Measurements from ENCODE around the gene PXYLP1.

Gene PXYLP1

DNA sequence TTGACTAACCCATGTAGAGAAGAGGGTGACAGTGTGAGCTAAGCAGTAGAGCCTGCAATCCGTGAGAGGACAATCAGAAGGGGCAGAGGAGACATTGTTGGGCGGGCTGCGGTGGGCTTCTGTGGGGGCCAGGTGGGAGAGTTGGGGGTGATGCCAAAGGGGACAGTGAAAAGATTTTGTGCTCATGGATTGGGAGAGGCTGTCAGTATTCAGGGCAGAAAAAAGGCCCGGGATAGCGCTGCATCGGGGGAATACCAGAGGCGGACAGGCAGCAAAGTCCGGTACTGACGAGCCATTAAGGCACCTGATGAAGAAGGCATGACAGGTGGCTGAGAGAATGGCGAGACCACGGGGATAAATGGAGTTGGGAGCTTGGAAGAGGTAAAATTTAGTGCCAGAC, 1.3 kb upstream of the PXYLP1 start:
- DNase-seq = no peak

GRCh38 chr3:141231952-141232823, 563 bp downstream of the PXYLP1 start:
- no peak for DNase-seq

GRCh38 chr3:141233457-141234161, 2.0 kb downstream of the PXYLP1 start:
- no peak for DNase-seq

DNA sequence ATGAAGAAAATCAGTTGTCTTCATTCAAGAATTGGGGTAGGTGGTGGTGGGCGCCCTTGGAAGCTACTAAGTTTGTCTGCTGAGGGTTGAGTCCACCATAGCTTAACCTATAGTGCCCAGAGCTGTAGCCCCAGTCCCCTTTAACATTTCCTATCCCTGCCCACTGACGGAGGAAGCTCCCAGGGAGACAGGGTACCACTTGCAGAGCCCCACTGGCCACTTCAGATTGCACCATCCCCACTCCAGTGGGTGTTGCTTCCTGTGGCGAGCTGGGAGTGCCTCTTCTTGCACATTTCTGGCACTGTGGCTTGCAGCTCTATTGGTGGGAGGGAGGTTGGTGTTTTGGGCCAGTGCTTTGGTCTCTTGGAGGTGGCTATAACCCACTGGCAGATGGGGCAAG, 2.7 kb downstream of the PXYLP1 start:
- no peak for DNase-seq

DNA sequence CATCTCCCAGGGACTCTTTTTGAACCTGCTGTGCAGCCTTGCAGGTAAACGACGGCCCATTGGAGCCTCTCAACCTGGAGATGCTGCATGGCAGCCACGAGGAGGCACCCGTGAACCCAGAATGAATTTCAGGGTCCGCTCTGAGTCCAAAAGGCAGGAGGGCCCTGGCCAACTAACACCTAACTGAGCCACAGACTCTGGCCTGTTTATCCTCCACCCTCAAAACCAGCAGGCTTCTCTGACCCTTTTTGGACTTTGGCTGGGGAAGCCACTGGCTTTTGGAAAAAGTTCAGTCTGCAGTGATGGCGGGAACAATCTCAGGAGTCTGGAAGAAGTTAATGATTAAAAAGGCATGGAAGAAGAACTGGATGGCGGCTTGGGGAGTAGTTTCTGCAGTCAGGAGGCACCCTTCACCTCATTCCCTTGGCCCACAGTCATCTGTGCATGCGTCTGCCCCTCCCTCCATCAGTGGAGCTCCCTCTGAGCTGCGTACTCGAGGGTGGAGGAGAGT, 4.1 kb downstream of the PXYLP1 start:
- no peak for DNase-seq

DNA sequence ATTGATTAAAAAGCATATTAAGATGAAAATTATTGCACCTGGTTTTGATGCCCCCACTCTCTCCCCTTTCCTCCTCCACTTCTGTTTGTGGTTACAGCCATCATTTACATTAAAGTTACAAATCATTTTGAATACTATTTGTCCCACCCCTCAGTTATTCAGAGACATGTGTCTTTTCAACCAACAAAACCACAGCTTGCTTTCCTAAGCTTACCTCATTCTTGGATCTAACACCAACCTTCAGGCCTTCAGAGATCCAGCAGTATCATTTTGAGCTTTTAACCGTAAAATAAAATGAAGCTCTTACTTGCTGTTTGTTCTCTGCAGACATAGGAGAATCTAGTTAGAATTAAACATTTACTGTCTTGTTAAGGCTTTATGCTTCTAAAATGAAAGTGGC, 4.7 kb downstream of the PXYLP1 start:
- no peak for DNase-seq

DNA sequence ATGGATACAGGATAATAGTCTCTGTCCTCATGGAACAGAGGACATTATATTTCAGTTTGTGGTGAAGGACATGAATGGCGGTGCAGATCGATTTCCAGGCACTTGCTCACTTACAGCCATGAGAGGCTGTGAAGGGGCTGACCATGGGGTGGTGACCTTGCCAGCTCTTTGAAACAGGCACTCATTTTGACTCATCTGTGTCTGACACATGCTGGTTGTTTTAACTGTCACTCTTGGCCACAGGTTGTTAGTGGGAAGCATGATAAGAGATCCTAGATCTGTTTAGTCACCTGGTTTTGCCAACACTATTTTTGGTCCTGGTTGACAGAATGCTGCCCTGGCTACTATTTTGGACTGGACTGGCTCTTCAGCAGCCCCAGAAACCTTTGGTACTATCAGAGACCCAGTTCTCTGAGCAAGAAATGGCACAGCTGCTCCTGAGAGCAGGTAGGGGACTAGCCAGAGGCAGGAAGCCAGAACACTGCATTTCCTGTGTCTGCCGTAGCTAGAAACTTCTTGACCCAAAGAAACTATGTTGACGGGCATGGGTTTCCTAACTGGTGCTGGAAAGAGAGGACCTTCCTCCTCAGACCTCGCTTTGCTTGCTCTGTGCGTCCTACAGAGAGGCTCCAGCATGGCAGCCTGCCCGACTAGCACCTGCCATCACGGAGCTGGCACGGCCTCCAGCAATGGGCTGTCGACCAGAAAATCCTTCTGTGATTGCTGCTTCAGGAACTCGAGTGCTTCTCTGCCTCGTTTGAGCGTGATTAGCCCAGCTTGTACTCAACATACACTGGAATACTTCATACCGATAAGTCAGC, 6.3 kb downstream of the PXYLP1 start:
- no peak for DNase-seq

DNA sequence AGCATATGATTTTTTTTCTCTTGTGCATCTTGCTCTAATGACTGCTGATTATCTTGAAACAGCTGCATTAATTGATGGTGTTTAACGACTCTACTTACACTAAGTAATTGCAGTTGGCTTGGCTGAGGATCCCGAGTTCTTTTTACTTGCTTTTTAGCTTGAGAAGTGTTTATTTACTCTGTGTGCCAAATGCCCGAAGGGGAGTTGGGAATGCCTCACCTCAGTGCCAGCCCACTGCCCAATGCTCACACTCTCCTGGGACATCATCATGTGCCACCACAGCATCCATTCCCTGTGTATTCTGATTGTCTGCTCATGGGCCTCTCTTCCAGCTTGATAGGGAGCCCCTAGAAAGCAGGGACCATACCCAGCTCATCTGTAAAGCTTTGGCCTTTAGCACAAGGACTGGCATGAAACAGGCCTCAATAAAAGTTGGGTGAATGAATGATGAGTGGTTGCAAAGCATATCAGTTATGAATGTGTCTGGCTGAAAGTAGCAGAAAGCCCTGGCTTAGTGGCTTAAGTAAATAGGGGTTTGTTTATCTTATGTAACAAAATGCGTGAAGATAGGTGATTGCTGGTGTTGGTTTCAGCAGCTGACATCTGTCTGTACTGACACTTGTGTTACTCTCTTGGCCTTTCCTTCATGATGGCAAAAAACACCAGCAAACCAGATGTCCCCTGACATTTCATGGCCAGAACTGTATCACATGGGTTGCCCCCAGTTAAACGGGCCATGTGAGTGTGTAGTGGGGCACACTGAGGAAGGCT, 8.1 kb downstream of the PXYLP1 start:
- DNase-seq = no peak

- no peak for DNase-seq
These were observed 8.7 kb downstream of the PXYLP1 start for GRCh38 chr3:141240286-141240685.

DNA sequence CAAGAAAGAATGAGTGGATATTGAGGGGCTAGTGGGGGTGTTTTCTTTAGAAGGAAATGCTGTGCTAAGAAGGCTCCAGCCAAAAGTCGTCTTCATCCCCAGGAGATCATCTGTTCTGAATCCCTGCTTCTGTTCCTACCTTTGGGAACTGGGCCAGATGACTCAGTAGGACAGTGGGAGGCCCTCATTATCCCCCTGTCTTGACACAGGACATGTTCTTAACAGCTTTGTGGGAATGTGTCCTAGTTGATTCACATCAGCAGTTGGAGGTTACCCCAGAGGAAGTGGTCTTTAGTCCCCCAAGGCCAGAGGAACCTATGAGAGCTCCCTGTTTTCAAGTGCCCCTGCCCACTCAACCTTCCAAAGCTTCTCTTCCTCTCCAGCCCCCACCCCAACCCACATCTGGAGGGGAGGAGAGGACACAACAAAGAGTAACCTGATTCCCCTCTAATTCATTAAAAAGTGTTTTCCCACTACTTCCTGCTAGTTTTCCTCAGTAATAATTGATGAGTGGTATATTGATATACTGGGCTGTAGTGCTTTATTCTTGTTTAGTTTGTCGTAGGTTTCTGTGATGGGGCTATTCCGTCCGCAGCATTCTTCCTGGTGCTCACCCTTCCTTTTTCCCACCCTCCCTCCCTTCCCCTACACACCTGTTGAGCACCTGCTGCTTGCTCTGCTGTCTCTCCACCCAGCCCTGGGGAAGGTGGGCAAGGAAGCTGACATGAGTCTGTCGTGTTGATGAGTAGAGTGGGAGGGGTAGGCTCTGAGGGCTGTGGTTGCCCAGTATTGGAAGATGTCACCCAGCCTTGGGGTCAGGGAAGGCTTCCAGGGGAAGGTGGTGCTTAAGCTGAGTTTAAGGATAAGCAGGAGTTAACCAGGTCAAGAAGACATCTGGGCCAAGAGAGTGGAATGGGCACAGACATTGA, 9.3 kb downstream of the PXYLP1 start:
- no peak for DNase-seq

GRCh38 chr3:141241616-141242376, 10.2 kb downstream of the PXYLP1 start:
- no peak for DNase-seq

- no peak for DNase-seq
These were observed 10.9 kb downstream of the PXYLP1 start for GRCh38 chr3:141242377-141243092.

DNA sequence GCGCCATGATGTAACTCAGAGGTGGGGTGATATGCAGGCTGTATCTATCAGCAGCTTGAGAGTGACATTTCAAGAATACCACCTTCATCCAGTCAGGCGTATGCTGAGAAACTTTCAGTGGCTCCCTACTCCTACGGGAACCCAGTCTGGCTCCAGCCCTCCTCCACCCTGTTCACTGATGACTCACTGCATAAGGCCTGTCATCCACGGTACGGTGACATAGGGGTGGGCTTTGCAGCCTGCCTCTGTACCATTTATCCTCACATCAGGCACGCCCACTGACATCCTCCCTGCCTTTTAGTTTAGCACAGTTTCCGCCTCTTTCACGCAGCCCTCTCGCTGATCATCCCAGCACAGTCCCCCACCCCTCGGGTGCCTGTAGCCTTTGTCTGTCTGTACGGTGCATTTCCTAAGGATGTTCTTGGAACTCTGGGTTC, 11.7 kb downstream of the PXYLP1 start:
- peak; percentile 50 to 63 for DNase-seq

DNA sequence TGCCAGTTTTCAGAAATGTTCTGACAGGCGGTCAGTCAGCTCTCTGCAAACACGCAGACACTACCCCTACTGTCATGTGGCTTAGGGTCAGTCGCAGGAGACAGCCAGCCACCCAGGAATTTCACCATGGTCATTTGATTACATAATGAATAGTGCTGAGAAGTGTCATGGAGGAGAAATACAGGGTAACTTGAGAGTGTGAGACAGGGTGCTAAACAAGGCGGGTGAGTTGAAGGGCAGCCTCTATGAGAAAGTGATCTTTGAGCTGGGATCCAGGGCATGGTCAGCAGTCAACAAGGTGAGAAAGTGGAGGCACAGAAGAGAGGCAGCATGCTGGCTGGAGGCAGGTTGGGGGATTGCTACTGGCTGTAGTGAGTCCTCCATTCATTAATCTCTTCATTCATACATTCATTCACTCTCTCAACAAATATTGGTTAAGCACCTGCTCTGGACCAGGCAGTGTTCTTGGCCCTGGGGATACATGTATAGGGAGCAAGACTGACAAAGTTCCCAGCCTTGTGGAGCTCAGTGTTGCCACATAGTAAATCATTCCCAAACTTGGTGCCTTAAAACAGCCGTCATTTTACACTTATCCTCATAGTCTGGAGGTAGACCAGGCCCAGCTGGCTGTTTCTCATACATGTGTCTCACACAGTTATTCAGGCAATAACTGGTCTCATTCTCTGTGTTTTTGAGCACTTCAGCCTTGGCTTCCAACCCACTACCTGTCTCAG, 14.8 kb downstream of the PXYLP1 start:
- no peak for DNase-seq

GRCh38 chr3:141246958-141247301, 15.3 kb downstream of the PXYLP1 start:
- DNase-seq = no peak

DNA sequence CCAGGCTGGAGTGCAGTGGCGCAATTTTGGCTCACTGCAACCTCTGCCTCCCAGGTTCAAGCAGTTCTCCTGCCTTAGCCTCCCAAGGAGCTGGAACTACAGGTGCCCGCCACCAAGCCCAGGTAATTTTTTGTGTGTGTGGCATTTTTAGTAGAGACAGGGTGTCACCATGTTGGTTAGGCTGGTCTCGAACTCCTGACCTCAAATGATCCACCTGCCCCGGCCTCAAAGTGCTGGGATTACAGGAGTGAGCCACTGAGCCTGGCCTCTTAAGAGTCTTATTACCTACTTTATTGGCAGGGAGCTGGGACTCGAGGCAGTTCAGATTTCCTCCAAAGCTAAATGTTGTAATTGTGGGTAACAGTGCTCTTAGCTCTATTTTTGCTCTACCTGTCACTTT, 16.4 kb downstream of the PXYLP1 start:
- no peak for DNase-seq

DNA sequence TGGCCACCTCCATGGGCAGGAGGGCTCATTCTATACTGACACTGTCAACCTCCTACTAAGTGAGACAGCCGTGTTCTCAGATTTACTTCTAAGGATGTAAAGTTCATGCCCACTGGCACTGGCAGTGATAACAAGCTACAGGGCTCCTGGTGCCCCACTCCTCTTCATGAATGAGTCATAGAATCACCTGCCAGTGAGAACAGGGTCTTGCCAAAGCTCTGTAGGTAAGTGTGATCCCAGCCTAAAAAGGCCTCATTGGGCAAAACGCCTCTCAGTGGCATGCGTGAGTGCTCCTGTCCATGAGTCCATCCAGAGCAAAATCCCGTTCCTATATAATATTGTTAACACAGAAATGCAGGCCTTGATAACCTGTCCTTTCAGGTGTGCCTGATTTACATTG, 17.4 kb downstream of the PXYLP1 start:
- DNase-seq = no peak

DNA sequence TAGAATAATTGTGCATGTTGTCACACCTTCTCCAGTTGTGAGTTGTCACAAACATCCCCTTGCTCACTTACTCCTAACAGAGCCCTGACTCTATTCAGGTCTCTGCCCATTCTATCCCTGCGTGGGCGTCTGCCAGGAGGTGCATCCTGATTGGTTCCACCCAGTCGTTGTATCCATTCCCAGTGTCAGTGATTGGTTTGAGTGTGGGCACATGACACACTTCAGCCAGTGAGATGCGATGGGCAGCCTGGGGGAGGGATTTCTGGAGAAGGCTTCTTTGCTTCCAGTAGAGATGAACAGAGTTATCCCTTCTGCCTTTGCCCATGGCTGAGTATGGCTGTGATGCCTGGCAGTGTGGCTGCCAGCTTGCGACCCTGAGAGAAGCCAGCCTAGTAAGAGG, 18.7 kb downstream of the PXYLP1 start:
- no peak for DNase-seq

DNA sequence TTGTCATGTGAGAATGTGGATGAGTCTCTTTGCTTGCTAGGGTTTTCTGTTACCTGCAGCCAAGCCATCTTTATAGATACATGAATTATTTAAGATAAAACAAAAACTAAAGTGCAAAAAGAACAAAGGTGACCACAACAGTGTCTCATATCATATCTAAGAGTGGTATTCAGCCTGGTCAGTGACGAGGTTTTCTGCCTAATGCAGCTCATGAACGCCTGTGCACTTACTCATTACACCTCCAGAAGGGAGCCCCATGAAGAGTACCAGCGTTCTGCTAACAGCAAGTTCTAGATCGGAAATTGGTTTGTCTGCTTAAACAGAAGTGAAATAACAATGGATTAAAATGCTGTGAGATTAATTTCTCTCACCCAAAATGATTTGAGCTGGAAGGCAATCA, 19.2 kb downstream of the PXYLP1 start:
- DNase-seq = no peak
